ENCODE measurements around the gene HIRA.
"Not testable (repeated sequence)": the region's sequence is repeated elsewhere in the genome, so short reads cannot be mapped to it uniquely, and the experiment has no call there.

Gene HIRA

DNA sequence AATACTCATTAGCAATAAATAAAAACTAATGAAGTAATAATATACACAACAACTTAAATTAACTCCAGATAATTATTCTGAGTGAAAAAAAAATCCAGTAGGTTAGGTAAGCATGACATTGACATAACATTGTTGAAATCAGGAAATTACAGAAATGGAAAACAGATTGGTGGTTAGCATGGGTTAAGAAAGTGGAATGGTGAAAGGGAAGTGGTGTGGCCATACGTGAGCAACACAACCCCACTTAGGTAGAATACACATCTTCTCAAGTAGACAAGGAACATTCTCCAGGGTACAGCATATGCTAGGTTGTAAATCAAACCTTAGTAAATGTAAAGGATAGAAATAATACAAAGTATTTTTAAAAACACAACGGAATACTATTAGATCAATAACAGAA lies 109.8 kb downstream of the HIRA start:
- FAIRE-seq: no peak

GRCh38 chr22:19320136-19320535 lies 111.4 kb downstream of the HIRA start:
- not testable (repeated sequence) for FAIRE-seq

DNA sequence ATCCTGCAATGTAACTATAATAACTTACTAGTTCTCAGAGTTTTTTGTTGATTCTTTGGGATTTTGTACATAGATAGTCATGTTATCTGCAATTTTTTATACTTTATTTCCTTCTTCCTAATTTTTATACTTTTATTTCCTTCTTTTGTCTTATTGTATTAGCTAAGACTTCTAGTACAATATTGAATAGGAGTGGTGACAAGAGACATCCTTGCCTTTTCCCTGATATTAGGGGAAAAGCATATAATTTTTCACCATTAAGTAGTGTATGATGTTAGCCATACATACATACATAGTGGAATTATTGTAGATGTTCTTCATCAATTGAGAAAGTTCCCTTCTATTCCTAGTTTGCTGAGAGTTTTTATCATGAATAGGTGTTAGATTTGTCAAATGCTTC lies 112.3 kb downstream of the HIRA start:
- FAIRE-seq: no peak

GRCh38 chr22:19317865-19318264 lies 113.7 kb downstream of the HIRA start:
- FAIRE-seq: no peak

DNA sequence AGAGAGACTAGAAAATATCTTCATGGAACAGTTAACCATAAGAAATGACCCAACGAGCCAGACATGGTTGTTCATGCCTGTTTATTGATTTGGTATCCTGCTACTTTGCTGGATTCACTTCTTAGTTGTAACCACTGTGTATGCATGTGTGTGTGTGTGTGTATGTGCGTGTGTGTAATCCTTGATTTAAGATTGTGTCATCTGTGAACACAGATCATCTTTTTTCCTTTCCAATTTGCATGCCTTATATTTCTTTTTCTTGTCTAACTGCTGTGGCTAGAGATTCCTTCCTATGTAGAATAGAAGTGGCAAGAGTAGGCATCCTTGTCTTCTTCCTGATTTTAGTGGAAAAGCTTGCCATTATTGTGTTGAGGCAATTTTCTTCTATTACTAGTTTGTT lies 123.7 kb downstream of the HIRA start:
- no peak for FAIRE-seq

GRCh38 chr22:19306535-19306934 lies 125.0 kb downstream of the HIRA start:
- not testable (repeated sequence) for FAIRE-seq

DNA sequence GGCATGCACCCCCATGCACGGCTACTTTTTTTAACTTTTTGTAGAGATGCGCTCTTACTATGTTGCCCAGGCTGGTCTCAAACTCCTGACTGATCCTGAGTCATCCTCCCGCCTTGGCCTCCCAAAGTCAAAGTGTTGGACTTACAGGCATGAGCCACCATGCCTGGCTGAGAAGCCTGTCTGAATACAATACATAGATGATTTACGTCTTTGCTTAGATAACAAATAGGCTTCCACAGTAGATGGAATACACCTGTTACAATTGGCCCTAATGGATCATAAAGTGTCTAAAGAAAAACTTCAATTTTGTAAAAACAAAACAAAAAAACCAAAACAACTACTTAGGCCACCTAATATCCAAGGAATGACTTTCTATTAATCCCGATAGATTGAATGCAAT lies 127.0 kb downstream of the HIRA start:
- FAIRE-seq: no peak

- no peak for FAIRE-seq
Observed at GRCh38 chr22:19303785-19304184, 127.7 kb downstream of the HIRA start.

DNA sequence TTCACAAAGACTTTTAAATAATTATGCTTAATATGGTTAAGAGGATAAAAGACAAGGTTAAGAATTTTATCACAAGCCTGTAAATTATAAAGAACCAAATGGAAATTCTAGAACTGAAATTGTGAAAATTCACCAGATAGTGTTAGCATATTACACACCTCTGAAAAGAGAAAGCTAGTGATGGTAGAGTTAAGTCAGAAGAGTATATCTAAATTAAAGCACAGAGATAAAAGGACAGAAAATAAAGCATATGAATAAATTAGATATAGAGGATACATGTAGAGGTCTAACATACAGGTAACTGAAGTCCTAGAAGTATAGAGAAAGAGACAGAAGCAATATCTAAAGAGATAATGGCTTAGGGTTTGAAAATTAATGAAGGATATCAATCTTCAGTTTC lies 135.8 kb downstream of the HIRA start:
- FAIRE-seq: no peak

DNA sequence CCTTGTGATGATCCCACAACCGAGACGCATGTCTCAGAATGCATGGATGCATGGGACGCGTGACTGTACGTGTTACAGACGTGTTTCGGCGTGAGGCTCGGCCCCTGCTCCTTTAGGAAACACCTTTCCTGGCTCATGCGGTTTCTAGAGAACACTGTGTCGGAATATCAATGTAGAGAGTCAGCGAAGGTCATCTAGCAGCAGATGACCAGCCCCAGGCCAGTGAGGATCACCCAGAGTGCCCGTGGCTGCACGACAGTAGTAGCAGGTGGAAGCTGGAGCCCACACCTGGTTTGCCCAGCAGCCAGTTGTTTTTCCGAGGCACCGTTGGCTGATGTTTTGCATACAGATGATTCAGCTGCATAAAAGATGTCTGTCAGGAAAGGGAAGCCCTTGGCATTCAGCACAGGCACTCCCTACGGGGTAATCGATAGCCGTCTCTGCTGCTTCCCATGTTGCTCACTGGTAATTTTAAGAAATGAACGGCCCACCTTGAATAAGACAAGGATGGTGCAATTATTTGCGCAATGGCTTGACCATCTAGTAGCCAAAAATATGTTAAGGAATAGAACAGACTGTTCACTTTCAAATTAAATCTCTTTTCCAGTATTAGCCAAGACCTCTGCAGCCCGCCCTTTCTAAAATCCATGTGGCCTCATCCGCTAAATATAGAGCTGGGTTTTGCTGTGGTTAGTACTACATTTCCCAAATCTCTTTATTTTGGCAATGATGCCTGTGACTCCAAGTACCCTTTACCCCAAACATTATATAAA lies 138.9 kb downstream of the HIRA start:
- FAIRE-seq: no peak

DNA sequence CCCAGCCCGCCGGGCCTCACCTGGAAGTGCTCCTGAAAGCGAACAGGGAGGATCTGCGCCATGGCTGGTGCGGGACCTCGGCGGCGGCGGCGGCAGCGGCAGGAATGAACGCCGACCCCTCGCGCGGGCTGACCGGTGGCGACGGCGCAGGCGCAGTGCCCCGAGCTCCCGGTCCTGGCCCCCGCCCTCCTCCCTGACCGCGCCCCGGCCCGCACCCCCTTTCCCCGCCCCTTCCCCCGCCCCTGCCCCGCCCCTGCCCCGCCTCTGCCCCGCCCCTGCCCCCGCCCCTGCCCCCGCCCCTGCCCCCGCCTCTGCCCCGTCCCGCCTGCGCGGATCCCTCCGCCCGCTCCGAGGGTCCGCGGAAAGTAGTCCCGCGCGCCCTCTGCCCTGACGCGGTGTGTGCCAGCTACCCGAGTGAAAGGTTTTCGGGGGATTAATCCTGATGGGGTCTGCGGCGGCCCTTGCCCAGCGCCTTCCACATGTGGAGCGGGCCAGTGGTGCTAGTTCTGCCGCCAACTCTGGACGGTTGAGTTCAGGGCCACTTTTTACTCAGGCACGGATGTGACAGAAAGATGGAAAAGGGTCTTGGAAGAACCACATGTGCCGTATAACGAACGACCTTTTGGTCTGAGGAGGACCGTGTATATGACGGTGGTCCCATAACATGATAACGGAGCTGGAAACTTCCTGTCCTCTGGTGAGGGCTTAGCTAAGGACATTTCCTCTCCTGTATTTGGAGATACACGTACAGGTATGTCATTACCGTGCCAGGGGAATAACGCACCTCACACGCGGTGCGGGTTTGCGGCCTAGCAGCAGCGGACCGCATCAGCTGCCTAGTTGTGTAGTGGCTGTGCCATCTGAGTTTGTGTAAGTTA lies 139.7 kb downstream of the HIRA start, which contains the start of gene CLTCL1:
TSS of gene CLTCL1 (minus strand) at position 140 of the 878 bp plus-strand sequence. CDS start at position 62, 78 bp downstream.
- FAIRE-seq: no peak

- no peak for FAIRE-seq
Observed at GRCh38 chr22:19291218-19291579, 140.3 kb downstream of the HIRA start.

GRCh38 chr22:19290400-19291217 lies 140.9 kb downstream of the HIRA start:
- FAIRE-seq: no peak

DNA sequence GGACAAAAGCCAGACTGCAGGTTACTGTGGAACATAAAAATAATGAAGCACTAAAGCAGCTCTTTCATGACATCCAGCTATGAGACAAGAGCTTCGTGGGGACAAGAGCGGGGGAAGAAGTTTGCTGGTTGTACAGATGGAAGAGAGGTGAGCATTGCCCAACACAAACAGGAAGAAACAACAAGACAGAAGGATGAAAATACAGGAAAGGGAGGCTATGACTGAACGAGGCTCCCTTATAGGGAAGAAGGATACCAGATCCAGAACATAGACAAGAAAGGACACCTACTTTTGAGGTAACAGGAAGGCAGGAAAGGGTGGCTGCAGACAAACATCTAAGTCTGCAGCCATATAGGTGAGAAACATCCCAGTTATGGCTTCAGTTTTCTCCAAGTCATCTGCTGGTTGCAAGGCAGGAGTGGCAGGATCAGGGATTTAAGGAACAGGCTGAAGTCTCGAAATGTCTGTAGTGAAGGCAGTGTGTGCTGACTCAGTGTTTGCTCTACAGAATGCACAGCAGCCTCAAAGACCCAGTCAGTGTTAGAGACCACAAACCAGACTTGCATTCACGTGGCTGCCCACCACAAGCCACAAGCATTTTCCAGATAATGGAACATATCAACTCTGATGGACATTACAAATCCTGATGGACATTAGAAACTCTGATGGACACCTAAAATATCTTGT lies 141.9 kb downstream of the HIRA start:
- no peak for FAIRE-seq

DNA sequence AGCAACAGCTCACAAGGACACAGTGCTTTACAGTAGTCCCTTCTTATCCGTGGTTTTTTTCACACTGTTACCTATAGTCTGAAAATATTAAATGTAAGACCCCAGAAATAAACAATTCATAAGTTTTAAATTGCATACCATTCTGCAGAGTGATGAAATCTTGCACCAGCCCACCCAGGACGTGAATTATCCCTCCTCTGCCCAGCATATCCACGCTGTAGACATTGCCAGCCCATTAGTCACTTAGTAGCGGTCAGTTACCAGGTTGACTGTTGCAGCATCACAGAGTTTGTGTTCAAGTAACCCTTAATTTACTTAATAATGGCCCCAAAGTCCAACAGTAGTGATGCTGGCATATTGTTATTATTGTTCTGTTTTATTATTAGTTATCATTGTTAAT lies 143.6 kb downstream of the HIRA start:
- no peak for FAIRE-seq

DNA sequence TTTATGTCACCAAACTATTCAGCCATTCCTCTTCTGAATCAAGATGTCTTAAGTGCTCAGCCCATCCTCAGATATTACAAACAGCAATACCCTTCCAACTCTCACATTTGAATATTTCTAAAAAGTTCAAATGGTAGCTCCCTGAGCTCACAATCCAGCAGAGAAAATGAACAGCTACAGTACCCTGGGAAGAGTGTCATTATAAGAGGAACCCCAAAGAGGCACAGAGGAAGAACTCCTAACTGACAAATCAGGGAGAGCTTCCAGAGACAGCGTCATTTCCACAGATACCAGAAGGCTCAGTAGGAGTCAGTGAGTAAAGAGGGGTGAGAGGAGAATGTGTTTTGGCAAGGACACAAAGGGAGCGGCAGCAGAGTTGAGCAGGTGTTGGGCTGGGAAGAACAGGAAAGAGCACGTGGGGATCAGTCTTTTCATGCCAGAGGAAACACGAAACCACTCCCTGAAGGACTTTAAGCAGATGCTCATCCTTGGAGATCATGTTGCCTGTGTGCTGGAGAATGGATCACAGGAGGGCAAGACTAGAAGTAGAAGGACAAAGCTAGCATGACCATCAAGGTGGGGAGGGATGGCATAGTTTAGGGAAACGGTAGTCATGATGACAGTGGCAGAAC lies 144.3 kb downstream of the HIRA start:
- FAIRE-seq: no peak

DNA sequence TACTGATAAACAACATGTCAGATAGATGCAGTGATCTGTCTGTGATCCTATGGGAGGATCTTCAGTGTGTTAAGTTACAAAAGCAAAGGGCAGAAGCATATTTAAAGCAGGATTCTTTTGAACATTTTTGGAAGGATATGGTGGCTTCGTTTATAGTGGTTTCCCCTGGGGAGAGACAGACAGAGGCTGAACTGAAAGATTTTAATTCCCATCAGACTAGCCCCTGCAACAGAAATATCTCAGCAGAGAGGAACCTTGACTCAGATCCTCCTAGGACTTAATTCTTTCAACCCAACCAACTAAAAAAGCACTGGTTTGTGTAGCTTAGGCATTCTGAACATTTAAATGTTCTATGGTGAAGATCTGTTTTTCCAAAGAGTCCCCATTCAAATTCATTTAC lies 145.7 kb downstream of the HIRA start:
- FAIRE-seq: no peak
